BE2C (cell line): ENCODE measurements around the gene DOCK11.

Source experiments
- DNase-seq: peaks from one replicate; pipeline ENCODE4 v3.0.0-alpha.2; 2020
- H3K27me3 ChIP-seq: fragments of 250-450 bp; sonication (Bioruptor Pico); 2 replicates; pipeline ENCODE4 v1.5.1; 2020; ENCODE audit warnings: mild to moderate bottlenecking
- H3K36me3 ChIP-seq: fragments of 250-450 bp; sonication (Bioruptor Pico); 2 replicates; pipeline ENCODE4 v1.5.1; 2020; ENCODE audit warnings: mild to moderate bottlenecking
- H3K4me1 ChIP-seq: fragments of 250-450 bp; sonication (Bioruptor Pico); 2 replicates; pipeline ENCODE4 v1.5.1; 2020
- H3K4me3 ChIP-seq: 2 replicates; pipeline ENCODE4 v1.5.1; 2011; ENCODE audit warnings: low read depth, low read length
- H3K9me3 ChIP-seq: fragments of 250-450 bp; sonication (Bioruptor Pico); 2 replicates; pipeline ENCODE4 v1.5.1; 2020
- TF ChIP-seq, protein P1 (sequence below): IDR thresholded peaks from 2 replicates; pipeline ENCODE4 v1.5.1; 2012; ENCODE audit warnings: mild to moderate bottlenecking, low read depth, low read length

The DOCK11 gene

DNA sequence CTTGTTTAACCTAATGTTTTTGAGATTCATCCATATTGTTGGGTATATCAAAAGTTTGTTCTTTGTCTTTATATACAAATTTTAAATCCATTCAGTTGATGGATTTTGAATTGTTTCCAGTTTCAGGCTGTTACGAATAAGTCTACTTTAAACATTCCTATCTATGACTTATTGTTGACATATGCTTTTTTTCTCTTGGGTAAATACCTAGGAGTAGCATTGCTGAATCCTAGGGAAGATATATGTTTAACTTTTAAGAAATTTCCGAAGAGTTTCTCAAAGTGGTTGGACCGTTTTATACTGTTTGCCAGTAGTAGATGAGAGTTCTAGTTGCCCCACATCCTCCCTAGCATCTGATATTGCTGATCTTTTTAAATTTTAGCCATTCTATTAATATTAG, 170.9 kb downstream of the DOCK11 start:
- no peak overlapping the region for H3K4me3 ChIP-seq
- no peaks in the 10 kb centered on the region for H3K4me1 ChIP-seq
- DNase-seq, result no peak
- no peaks in the 10 kb centered on the region for H3K27me3 ChIP-seq
- H3K36me3 ChIP-seq, result no peaks in the 10 kb centered on the region
- TF ChIP-seq, protein P1, sequence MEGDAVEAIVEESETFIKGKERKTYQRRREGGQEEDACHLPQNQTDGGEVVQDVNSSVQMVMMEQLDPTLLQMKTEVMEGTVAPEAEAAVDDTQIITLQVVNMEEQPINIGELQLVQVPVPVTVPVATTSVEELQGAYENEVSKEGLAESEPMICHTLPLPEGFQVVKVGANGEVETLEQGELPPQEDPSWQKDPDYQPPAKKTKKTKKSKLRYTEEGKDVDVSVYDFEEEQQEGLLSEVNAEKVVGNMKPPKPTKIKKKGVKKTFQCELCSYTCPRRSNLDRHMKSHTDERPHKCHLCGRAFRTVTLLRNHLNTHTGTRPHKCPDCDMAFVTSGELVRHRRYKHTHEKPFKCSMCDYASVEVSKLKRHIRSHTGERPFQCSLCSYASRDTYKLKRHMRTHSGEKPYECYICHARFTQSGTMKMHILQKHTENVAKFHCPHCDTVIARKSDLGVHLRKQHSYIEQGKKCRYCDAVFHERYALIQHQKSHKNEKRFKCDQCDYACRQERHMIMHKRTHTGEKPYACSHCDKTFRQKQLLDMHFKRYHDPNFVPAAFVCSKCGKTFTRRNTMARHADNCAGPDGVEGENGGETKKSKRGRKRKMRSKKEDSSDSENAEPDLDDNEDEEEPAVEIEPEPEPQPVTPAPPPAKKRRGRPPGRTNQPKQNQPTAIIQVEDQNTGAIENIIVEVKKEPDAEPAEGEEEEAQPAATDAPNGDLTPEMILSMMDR, result no peak
- H3K9me3 ChIP-seq, result no peaks in the 10 kb centered on the region

DNA sequence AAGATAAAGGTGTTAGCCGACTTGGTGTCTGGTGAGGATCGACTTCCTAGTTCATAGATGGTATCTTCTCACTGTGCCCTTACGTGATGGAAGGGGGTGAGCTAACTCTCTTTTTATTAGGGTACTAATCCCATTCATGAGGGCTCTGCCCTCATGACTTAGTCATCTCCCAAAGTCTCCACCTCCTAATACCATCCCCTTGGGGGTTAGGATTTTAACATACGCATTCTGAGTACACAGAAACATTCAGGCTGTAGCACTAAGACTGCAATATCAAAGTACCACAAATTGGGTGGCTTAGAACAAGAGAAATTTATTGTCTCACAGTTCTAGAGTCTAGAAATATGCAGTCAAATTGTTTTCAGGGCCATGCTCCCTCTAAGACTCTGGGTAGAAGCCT, 173.8 kb downstream of the DOCK11 start:
- Histone ChIP-seq H3K4me3 (no peak overlapping the region), H3K27me3 (no peaks in the 10 kb centered on the region), H3K9me3 (no peaks in the 10 kb centered on the region), H3K4me1 (no peaks in the 10 kb centered on the region), H3K36me3 (no peaks in the 10 kb centered on the region)
- TF ChIP-seq, protein P1, result no peak
- no peak for DNase-seq

DNA sequence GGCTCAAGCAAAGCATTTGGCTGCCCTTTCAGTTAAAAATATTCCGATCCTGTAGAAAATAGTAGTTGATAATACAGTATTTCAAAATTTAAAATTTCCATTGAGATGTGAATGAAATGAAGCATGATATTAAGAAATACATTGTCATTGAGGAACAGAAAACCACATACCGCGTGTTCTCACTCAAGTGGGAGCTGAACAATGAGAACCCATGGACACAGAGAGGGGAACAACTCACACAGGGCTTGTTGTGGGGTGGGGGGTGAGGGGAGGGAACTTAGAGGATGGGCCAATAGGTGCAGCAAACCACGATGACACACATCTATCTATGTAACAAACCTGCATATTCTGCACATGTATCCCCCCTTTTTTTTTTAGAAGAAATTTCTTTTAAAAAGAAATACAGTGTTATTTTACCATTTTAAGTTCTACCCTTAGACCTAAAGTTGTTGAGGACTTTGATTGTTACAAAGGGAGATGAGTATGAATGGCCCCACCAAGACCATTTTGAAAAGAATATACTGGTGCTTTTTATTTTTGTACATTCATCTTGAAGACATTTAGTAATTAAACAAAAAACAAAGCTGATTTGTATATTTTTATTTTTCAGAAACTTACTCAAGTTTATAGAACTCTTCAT, 179.8 kb downstream of the DOCK11 start:
- no peak for DNase-seq
- Histone ChIP-seq H3K4me1 (no peaks in the 10 kb centered on the region), H3K36me3 (no peaks in the 10 kb centered on the region), H3K4me3 (no peak overlapping the region), H3K9me3 (no peaks in the 10 kb centered on the region), H3K27me3 (no peaks in the 10 kb centered on the region)
- TF ChIP-seq, protein P1, result no peak

DNA sequence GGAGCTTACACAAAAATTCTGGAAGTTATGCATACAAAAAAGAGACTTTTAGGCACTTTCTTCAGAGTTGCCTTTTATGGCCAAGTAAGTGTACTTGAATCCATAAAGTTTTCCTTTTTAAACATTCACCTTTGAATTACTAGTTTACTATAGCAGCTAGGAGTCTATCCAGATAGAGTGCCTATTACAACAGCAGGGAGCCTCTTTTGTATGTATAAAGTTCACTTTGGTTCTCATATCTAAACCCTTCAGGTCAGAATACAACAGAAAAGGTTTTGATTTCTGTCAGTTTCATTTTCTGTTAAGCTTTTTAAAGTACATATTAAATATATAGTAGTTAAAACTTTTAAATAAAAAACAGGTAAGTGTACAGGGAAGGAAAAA, 180.3 kb downstream of the DOCK11 start:
- DNase-seq, result no peak
- no peaks in the 10 kb centered on the region for H3K4me1 ChIP-seq
- no peaks in the 10 kb centered on the region for H3K36me3 ChIP-seq

DNA sequence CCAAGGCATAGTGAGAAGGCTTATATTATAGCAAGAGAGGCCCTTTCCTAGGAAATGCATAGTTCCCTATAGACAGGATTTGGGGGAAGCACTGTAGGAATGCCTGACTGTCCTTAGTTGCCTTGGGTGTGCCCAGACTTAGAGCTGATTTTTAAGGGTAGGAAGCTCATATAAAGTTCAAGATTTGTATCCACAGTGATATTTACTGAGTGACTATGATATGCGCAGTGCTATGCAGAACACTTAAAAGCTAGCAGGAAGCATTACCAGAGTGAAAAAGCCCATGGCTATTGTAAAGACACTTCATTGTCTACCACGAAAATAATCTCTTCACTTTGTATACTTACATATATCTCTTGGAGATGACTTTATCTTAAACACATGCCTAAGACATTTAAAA, 181.7 kb downstream of the DOCK11 start:
- TF ChIP-seq, protein P1, result no peak
- no peaks in the 10 kb centered on the region for H3K9me3 ChIP-seq
- H3K36me3 ChIP-seq, result no peaks in the 10 kb centered on the region
- no peak for DNase-seq
- no peaks in the 10 kb centered on the region for H3K4me1 ChIP-seq
- no peak overlapping the region for H3K4me3 ChIP-seq
- H3K27me3 ChIP-seq, result no peaks in the 10 kb centered on the region

More for the DNA sequence above, 180.3 kb downstream of the DOCK11 start:
- TF ChIP-seq, protein P1, result no peak
- Histone ChIP-seq H3K27me3 (no peaks in the 10 kb centered on the region), H3K9me3 (no peaks in the 10 kb centered on the region), H3K4me3 (no peak overlapping the region)

DNA sequence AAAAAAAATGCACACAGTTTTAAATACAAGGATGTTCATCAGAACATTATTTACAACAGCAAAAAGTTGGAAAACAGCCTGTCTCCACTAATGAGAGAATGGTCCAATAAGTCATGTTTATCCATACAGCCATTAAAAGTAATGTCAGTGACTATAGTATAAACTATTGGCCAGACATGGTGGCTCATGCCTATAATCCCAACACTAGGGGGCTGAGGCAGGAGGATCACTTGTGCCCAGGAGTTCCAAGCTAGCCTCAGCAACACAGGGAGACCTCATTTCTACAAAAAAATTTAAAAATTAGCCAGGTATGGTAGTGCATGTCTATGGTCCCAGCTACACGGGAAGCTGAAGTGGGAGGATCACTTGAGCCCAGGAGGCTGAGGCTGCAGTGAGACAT, 183.7 kb downstream of the DOCK11 start:
- TF ChIP-seq, protein P1, result no peak
- no peak overlapping the region for H3K4me3 ChIP-seq
- H3K36me3 ChIP-seq, result no peaks in the 10 kb centered on the region
- DNase-seq, result no peak
- no peaks in the 10 kb centered on the region for H3K27me3 ChIP-seq
- H3K4me1 ChIP-seq, result no peaks in the 10 kb centered on the region
- H3K9me3 ChIP-seq, result no peaks in the 10 kb centered on the region
